Loucy (cell line): Measurements from ENCODE around the gene SLC39A10.

ENCODE experiments used
- H2AFZ ChIP-seq: fragments of 200-600 bp; sonication (generic); 2 replicates; pipeline ENCODE4 v1.6.0; 2016; ENCODE audit warnings: antibody characterized with exemption, mild to moderate bottlenecking, low read length, moderate library complexity
- H3F3A ChIP-seq: fragments of 200-600 bp; 2 replicates; pipeline ENCODE4 v1.6.0; 2016; ENCODE audit warnings: antibody characterized with exemption, low read depth, mild to moderate bottlenecking
- H3K27me3 ChIP-seq: fragments of 200-600 bp; sonication (generic); 2 replicates; pipeline ENCODE4 v1.6.1; 2014; ENCODE audit warnings: low read length, mild to moderate bottlenecking; ENCODE audit not compliant: insufficient read depth, poor library complexity, severe bottlenecking
- H3K36me3 ChIP-seq: fragments of 200-600 bp; sonication (generic); 2 replicates; pipeline ENCODE4 v1.6.1; 2016; ENCODE audit warnings: low read length; ENCODE audit not compliant: insufficient read depth
- H3K4me1 ChIP-seq: fragments of 200-600 bp; sonication (generic); 2 replicates; pipeline ENCODE4 v1.5.1; 2014; ENCODE audit warnings: low read length, mild to moderate bottlenecking; ENCODE audit not compliant: insufficient read depth, poor library complexity, severe bottlenecking
- H3K4me2 ChIP-seq: fragments of 200-600 bp; sonication (generic); 2 replicates; pipeline ENCODE4 v1.6.0; 2014; ENCODE audit warnings: antibody characterized with exemption, low read length, low read depth, mild to moderate bottlenecking; ENCODE audit not compliant: poor library complexity, severe bottlenecking
- H3K4me3 ChIP-seq: fragments of 200-600 bp; sonication (generic); 2 replicates; pipeline ENCODE4 v1.5.1; 2014; ENCODE audit warnings: low read length, mild to moderate bottlenecking, mixed read lengths; ENCODE audit not compliant: poor library complexity, severe bottlenecking
- H3K79me2 ChIP-seq: fragments of 200-600 bp; sonication (generic); 2 replicates; pipeline ENCODE4 v1.6.1; 2014; ENCODE audit warnings: low read length; ENCODE audit not compliant: insufficient read depth
- H3K9ac ChIP-seq: fragments of 200-600 bp; sonication (generic); 2 replicates; pipeline ENCODE4 v1.6.0; 2014; ENCODE audit warnings: mild to moderate bottlenecking, low read depth, low read length, moderate library complexity; ENCODE audit not compliant: poor library complexity, severe bottlenecking
- H3K9me2 ChIP-seq: fragments of 200-600 bp; sonication (generic); replicated peaks from 2 replicates; pipeline ENCODE4 v1.6.1; 2016; ENCODE audit warnings: low read depth, low read length, mixed read lengths
- H3K9me3 ChIP-seq: fragments of 200-600 bp; sonication (generic); 2 replicates; pipeline ENCODE4 v1.6.1; 2014; ENCODE audit warnings: mild to moderate bottlenecking, antibody characterized with exemption, low read length, low read depth; ENCODE audit not compliant: insufficient read depth
- H4K20me1 ChIP-seq: fragments of 200-600 bp; sonication (generic); 2 replicates; pipeline ENCODE4 v1.6.0; 2014; ENCODE audit warnings: antibody characterized with exemption, low read length, mild to moderate bottlenecking; ENCODE audit not compliant: insufficient read depth, poor library complexity, severe bottlenecking
- CTCF ChIP-seq: fragments of 200-600 bp; sonication (generic); conservative IDR thresholded peaks from 2 replicates; pipeline ENCODE4 v1.5.1; 2014; ENCODE audit warnings: mild to moderate bottlenecking, antibody characterized with exemption, low read length
- EZH2phosphoT487 ChIP-seq: fragments of 200-600 bp; IDR thresholded peaks from 2 replicates; pipeline ENCODE4 v1.6.1; 2018; ENCODE audit warnings: antibody characterized with exemption, mild to moderate bottlenecking, moderate library complexity, borderline replicate concordance

SLC39A10 gene

GRCh38 chr2:195652911-195653310 is 4.1 kb upstream of the SLC39A10 start:
- TF ChIP-seq EZH2phosphoT487: no peak
- no peak for TF ChIP-seq CTCF
- no peak overlapping the region for H3K4me3 ChIP-seq
- no peaks in the 10 kb centered on the region for H3F3A ChIP-seq
- H3K9ac ChIP-seq: no peak overlapping the region
- no peaks in the 10 kb centered on the region for H3K27me3 ChIP-seq
- no peaks in the 10 kb centered on the region for H3K9me2 ChIP-seq
- no peak overlapping the region for H2AFZ ChIP-seq
- peaks cover 13% of the 10 kb centered on the region for H3K4me1 ChIP-seq
- H4K20me1 ChIP-seq: no peaks in the 10 kb centered on the region
- no peaks in the 10 kb centered on the region for H3K9me3 ChIP-seq
- H3K4me2 ChIP-seq: no peak overlapping the region
- no peaks in the 10 kb centered on the region for H3K36me3 ChIP-seq
- peaks cover 8% of the 10 kb centered on the region for H3K79me2 ChIP-seq

- no peaks in the 10 kb centered on the region for H3K9me3 ChIP-seq
- H3K4me1 ChIP-seq: peaks cover 23% of the 10 kb centered on the region
- no peaks in the 10 kb centered on the region for H3K9me2 ChIP-seq
- no peaks in the 10 kb centered on the region for H3K36me3 ChIP-seq
- H3K4me3 ChIP-seq: peak overlapping the region; percentile 77
- H2AFZ ChIP-seq: peak overlapping the region; percentile 92
- H3F3A ChIP-seq: 0 out of 2 replicates have a peak, but pooled peaks cover 3% of the 10 kb centered on the region
- peak overlapping the region; percentile 76 for H3K4me2 ChIP-seq
- TF ChIP-seq CTCF (no peak), EZH2phosphoT487 (no peak)
- H3K27me3 ChIP-seq: no peaks in the 10 kb centered on the region
- H4K20me1 ChIP-seq: peaks cover 12% of the 10 kb centered on the region
- H3K79me2 ChIP-seq: peaks cover 41% of the 10 kb centered on the region
- no peak overlapping the region for H3K9ac ChIP-seq
Observed at GRCh38 chr2:195656161-195656858, 716 bp upstream of the SLC39A10 start.

DNA sequence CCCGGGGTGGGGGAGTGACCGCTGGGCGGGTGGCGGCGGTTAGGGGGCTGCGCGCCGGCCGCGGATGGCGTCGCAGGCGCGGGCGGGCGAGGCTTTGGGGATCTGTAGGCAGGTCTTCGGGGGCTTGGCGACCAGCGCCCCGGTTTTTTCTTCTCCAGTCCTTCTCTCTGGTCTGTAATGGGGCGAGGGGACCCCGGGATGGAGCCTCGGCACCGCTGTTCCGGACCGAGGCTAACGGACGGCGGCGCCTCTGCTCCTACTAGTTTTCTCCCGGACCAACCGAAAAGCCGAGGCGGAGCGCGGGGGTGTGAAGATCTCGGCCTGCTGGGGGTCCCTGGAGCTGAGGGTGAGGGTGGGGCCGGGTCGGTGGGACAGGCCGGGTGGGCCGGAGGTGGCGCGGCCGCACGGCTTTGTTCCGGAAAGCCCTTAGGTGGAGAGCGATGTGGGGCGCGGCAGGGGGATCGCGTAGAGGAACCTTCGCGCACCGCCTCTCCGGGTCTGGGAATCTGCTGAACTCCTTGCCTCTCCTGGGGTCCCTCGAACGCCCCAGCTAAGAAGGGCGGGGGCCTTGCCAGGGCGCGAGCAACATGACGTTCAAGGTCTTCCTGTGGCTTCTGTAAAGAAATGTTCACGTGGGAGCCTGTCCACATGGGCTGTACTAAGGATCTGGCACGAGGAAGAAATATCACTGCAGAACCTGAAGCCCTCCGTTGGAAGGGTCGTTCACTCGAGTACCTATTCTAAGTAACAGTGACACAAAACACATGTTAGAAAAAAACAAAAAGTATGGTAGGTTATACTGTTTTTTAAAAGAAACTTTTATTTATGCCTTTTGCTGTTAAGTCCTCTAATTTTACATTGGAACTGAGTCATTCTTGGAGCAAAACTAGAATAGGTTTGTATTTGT is 861 bp downstream of the SLC39A10 start:
- TF ChIP-seq EZH2phosphoT487 (no peak), CTCF (no peak)
- no peaks in the 10 kb centered on the region for H3K9me3 ChIP-seq
- no peaks in the 10 kb centered on the region for H3K27me3 ChIP-seq
- H3K4me1 ChIP-seq: peaks cover 27% of the 10 kb centered on the region
- peak overlapping the region; percentile 77 for H3K4me3 ChIP-seq
- H2AFZ ChIP-seq: peak overlapping the region; percentile 62
- H4K20me1 ChIP-seq: peaks cover 12% of the 10 kb centered on the region
- H3K79me2 ChIP-seq: peaks cover 56% of the 10 kb centered on the region
- H3F3A ChIP-seq: 0 out of 2 replicates have a peak, but pooled peaks cover 3% of the 10 kb centered on the region
- peak overlapping the region; percentile 86 for H3K4me2 ChIP-seq
- no peaks in the 10 kb centered on the region for H3K9me2 ChIP-seq
- no peaks in the 10 kb centered on the region for H3K36me3 ChIP-seq
- peak overlapping the region; percentile 99 for H3K9ac ChIP-seq
